Mesothelial cell of epicardium (in vitro differentiated cells): ENCODE data around the gene XIRP2. TPM values are rescaled to one million over a fixed set of nuclear protein-coding genes. Genes with fewer than 3 reads are reported as not detected.

ENCODE experiments used
- DNase-seq, 2 experiments: peaks; one replicate each; pipeline ENCODE4 v3.0.0; 2021; ENCODE audit warnings: low spot score in 2 of 2; ENCODE audit not compliant: unreplicated experiment in 2 of 2
- H3K27ac Mint-ChIP-seq: 2 replicates; pipeline ENCODE4 v1.8.0; 2021; ENCODE audit warnings: mixed read lengths
- H3K27me3 Mint-ChIP-seq: 2 replicates; pipeline ENCODE4 v1.8.0; 2021; ENCODE audit warnings: low read depth, mixed read lengths
- H3K36me3 Mint-ChIP-seq: 2 replicates; pipeline ENCODE4 v1.8.0; 2021; ENCODE audit warnings: mixed read lengths
- H3K4me1 Mint-ChIP-seq: 2 replicates; pipeline ENCODE4 v1.8.0; 2021; ENCODE audit warnings: mixed read lengths
- H3K4me3 Mint-ChIP-seq: 2 replicates; pipeline ENCODE4 v1.8.0; 2021; ENCODE audit warnings: mild to moderate bottlenecking, moderate library complexity, mixed read lengths
- H3K9me3 Mint-ChIP-seq: 2 replicates; pipeline ENCODE4 v1.8.0; 2021; ENCODE audit warnings: mixed read lengths
- total RNA-seq: library from RNA; stranded (reverse); gene quantifications from 3 replicates; pipeline ENCODE4 v1.2.1, GENCODE V29; 2021
- TF ChIP-seq, protein P1 (sequence below): fragments of 200-600 bp; sonication (generic); IDR thresholded peaks from one replicate; pipeline ENCODE4 v1.5.0; 2021; ENCODE audit warnings: antibody characterized with exemption; ENCODE audit not compliant: unreplicated experiment

The XIRP2 gene
- total RNA-seq, 1 donor from 2014 or later, result not detected

DNA sequence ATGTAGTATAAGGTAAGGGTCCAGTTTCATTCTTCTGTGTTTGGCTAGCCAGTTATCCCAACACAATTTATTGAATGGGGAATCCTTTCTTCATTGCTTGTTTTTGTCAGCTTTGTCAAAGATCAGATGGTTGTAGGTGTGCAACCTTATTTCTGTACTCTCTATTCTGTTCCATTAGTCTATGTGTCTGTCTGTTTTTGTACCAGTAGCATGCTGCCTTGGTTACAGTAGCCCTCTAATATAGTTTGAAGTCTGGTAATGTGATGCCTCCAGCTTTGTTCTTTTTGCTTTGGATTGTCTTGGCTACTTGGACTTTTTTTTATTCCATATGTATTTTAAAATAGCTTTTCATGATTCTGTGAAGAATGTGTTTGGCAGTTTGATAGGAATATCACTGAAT lies 222.1 kb downstream of the XIRP2 start:
- Mint-ChIP-seq H3K27me3 (no peaks in the 10 kb centered on the region), H3K9me3 (peaks cover 13% of the 10 kb centered on the region), H3K27ac (no peak overlapping the region), H3K4me3 (no peak overlapping the region), H3K4me1 (no peaks in the 10 kb centered on the region), H3K36me3 (no peaks in the 10 kb centered on the region)
- DNase-seq, result no peak
- TF ChIP-seq, protein P1, sequence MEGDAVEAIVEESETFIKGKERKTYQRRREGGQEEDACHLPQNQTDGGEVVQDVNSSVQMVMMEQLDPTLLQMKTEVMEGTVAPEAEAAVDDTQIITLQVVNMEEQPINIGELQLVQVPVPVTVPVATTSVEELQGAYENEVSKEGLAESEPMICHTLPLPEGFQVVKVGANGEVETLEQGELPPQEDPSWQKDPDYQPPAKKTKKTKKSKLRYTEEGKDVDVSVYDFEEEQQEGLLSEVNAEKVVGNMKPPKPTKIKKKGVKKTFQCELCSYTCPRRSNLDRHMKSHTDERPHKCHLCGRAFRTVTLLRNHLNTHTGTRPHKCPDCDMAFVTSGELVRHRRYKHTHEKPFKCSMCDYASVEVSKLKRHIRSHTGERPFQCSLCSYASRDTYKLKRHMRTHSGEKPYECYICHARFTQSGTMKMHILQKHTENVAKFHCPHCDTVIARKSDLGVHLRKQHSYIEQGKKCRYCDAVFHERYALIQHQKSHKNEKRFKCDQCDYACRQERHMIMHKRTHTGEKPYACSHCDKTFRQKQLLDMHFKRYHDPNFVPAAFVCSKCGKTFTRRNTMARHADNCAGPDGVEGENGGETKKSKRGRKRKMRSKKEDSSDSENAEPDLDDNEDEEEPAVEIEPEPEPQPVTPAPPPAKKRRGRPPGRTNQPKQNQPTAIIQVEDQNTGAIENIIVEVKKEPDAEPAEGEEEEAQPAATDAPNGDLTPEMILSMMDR, result no peak

DNA sequence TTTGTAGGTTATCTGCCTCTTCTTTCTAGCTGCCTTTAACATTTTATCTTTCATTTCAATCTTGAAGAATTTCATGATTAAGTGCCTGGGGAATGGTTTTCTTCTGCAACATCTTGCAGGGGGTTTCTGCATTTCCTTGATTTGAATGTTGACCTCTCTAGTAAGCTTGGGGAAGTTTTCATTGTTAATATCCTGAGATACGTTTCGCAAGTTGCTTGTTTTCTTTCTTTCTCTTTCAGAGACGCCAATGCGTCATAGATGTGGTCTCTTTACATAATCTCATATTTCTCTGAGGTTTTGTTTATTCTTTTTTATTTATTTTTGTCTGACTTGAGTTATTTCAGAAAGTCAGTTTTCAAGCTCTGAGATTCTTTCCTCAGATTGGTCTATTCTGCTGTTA lies 225.7 kb downstream of the XIRP2 start:
- Mint-ChIP-seq H3K4me1 (no peaks in the 10 kb centered on the region), H3K27me3 (no peaks in the 10 kb centered on the region), H3K36me3 (no peaks in the 10 kb centered on the region), H3K9me3 (peaks cover 8% of the 10 kb centered on the region), H3K4me3 (no peak overlapping the region), H3K27ac (no peak overlapping the region)
- TF ChIP-seq, protein P1, result no peak
- DNase-seq, result no peak

DNA sequence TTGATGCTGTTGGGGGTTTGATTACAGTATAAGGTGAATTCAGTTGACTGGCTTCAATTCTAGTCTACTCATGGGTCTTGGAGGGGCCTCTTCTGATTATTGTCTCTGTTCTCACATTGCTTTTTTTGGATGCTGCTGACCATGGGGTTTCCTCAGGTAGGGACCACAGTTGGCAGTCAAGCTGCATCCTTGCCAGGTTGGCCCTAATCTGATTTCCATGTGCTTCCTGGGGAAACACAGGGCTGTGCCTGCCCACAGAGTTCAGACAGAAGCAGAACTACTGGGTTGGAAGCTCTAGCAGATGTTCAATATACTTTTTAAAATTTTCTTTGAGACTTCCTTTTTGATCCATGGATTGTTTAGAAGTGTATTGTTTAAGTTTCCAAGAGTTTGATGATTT lies 227.3 kb downstream of the XIRP2 start:
- DNase-seq, result no peak
- Mint-ChIP-seq H3K4me3 (no peak overlapping the region), H3K27ac (no peak overlapping the region), H3K4me1 (no peaks in the 10 kb centered on the region), H3K27me3 (no peaks in the 10 kb centered on the region), H3K9me3 (peaks cover 8% of the 10 kb centered on the region), H3K36me3 (no peaks in the 10 kb centered on the region)
- TF ChIP-seq, protein P1, result no peak

DNA sequence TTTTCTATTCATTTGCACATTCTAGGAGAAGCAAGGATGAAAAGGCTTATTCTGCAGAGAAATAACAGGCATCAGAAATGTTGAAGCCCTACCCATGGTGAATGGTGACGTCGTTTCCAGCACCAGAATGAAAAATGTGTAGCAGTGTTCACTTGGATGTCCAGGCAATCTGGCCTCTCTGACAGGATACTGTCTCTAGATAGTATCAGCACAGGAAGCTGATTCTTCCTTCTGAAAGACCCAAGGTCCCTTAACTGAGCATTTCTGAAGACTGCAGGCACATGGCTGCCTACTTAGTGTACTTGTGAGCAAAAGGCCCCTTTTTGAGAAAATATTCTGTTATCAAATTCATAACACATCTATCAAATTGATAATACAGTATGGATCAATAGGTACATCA lies 234.1 kb downstream of the XIRP2 start:
- Mint-ChIP-seq H3K27ac (no peak overlapping the region), H3K9me3 (no peaks in the 10 kb centered on the region), H3K27me3 (no peaks in the 10 kb centered on the region), H3K36me3 (no peaks in the 10 kb centered on the region), H3K4me1 (peaks cover 8% of the 10 kb centered on the region), H3K4me3 (no peak overlapping the region)
- TF ChIP-seq, protein P1, result no peak
- DNase-seq, result no peak

DNA sequence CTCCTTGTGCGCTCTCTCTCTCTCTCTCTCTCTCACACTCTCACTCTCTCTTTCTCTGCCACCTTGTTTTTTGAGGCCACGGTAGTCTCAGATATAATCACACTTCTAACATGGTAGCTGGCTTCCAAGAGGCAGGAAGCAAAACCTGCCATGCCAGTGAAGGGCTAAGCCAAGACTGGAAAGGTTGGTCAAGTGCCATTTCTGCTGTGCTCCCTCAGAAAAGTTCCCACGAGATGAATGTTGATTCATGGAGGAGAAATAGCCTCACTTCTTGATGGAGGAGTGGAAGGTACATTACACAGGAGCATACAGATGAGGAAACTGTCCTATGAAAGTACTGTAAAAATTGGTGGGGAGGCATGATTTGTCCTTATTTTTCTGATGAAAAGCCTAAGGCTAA lies 237.9 kb downstream of the XIRP2 start:
- Mint-ChIP-seq H3K27ac (no peak overlapping the region), H3K4me1 (peaks cover 8% of the 10 kb centered on the region), H3K4me3 (no peak overlapping the region), H3K36me3 (no peaks in the 10 kb centered on the region), H3K27me3 (no peaks in the 10 kb centered on the region), H3K9me3 (no peaks in the 10 kb centered on the region)
- TF ChIP-seq, protein P1, result no peak
- no peak for DNase-seq

DNA sequence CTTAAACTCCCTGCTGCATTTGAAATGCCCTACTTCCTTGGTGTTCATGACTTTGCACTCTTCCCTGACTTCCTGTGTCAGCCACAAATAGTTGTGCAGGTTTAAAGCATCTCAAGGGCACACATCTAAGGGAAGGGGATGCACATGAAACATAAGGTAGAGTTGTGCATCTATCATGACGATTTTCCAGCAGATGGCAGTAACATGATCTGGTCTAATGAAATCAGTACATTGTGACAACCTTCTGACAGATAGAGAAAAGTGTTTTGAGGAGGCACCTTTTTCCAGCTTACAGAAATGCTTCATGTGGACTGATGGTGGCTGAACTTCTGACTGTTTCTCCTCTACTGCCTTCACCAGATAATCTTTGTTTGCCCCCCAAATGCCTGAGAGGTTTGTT lies 238.9 kb downstream of the XIRP2 start:
- no peak for DNase-seq
- H3K4me3 Mint-ChIP-seq, result no peak overlapping the region
- H3K4me1 Mint-ChIP-seq, result peaks cover 3% of the 10 kb centered on the region
- H3K9me3 Mint-ChIP-seq, result no peaks in the 10 kb centered on the region
- H3K27ac Mint-ChIP-seq, result no peak overlapping the region
- H3K27me3 Mint-ChIP-seq, result no peaks in the 10 kb centered on the region
- H3K36me3 Mint-ChIP-seq, result no peaks in the 10 kb centered on the region
- TF ChIP-seq, protein P1, result no peak
